AG10803 (cell line): ENCODE results near the gene PBXIP1.
"Not testable (repeated sequence)": the region's sequence is repeated elsewhere in the genome, so short reads cannot be mapped to it uniquely, and the experiment has no call there.

ENCODE experiments used
- DNase-seq: peaks from one replicate; pipeline ENCODE4 v3.0.0; 2010; ENCODE audit warnings: low read depth
- H3K4me3 ChIP-seq: 2 replicates; pipeline ENCODE4 v1.5.1; 2011; ENCODE audit warnings: mild to moderate bottlenecking, low read length, control low read depth
- TF ChIP-seq, protein P1 (sequence below): conservative IDR thresholded peaks from 2 replicates; pipeline ENCODE4 v1.5.1; 2011; ENCODE audit warnings: mild to moderate bottlenecking, low read length, control low read depth, inconsistent platforms

PBXIP1 gene

DNA sequence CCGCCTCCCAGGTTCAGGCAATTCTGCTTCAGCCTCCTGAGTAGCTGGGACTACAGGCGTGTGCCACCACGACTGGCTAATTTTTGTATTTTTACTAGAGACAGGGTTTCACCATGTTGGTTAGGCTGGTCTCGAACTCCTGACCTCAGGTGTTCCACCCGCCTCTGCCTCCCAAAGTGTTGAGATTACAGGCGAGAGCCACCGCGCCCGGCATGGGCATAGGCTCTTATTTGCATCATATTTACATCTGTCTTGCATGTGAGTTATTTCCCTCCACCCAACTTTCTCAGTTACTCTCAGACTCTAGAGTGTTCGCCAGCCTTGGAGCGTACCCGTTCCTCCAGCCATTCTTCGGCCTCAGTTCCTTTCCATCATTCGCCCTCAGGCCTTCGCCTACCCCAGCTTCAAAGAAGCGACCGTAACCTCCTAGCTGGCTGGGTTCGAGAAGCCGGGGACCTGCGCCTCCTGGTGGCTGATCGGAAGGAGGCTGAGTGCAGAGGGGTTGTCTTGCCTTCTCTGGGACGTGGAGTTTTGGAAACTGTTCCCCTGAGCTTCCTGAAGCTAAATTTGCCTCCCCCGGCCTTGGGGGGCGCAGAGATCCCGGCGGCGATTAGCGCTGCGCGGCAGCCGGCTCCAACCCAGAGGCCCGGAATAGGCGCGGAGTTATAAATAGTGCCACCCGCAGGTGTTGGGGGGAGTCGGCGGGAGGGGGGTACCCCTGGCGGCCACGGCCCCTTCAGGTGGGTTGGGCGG, 43.1 kb upstream of the PBXIP1 start:
- H3K4me3 ChIP-seq = peak overlapping the region; percentile 37
- TF ChIP-seq, protein P1, sequence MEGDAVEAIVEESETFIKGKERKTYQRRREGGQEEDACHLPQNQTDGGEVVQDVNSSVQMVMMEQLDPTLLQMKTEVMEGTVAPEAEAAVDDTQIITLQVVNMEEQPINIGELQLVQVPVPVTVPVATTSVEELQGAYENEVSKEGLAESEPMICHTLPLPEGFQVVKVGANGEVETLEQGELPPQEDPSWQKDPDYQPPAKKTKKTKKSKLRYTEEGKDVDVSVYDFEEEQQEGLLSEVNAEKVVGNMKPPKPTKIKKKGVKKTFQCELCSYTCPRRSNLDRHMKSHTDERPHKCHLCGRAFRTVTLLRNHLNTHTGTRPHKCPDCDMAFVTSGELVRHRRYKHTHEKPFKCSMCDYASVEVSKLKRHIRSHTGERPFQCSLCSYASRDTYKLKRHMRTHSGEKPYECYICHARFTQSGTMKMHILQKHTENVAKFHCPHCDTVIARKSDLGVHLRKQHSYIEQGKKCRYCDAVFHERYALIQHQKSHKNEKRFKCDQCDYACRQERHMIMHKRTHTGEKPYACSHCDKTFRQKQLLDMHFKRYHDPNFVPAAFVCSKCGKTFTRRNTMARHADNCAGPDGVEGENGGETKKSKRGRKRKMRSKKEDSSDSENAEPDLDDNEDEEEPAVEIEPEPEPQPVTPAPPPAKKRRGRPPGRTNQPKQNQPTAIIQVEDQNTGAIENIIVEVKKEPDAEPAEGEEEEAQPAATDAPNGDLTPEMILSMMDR = peak; percentile 89
- DNase-seq = peak; percentile 71

GRCh38 chr1:154998201-154998780, 42.4 kb upstream of the PBXIP1 start:
- no peak overlapping the region for H3K4me3 ChIP-seq
- TF ChIP-seq, protein P1 = 0 out of 2 replicates have a peak, but pooled peaks have one; percentile 15
- DNase-seq = no peak

DNA sequence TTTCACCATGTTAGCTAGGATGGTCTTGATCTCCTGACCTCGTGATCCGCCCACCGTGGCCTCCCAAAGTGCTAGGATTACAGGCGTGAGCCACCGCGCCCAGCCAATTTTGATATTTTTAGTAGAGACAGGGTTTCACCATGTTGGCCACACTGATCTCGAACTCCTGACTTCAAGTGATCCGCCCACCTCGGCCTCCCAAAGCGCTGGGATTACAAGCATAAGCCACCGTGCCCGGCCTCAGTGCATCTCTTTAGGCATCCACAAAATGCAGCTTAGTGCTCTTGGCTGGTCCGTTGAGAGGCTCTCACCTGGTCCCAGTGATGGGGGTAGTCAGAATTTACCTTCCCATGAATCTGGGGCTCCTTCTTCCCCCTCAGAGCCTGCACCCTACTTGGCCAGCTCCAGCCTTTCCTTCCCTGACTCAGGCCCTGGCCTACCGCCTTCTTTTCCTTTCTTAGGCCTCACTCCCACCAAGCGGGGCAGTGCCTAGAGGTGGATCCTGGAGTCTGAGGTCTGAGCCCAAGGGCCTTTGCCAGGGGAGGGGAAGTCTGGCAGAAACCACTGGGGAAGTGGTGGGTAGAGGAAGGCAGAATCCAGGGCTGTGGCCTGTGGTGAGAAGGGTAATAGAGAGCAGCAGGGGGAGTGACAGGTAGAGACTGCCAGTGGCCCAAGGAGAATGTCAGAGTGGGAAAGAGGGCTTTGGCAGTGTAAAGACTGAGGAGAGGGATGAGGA, 41.2 kb upstream of the PBXIP1 start:
- H3K4me3 ChIP-seq = no peak overlapping the region
- TF ChIP-seq, protein P1 = no peak
- DNase-seq = no peak

DNA sequence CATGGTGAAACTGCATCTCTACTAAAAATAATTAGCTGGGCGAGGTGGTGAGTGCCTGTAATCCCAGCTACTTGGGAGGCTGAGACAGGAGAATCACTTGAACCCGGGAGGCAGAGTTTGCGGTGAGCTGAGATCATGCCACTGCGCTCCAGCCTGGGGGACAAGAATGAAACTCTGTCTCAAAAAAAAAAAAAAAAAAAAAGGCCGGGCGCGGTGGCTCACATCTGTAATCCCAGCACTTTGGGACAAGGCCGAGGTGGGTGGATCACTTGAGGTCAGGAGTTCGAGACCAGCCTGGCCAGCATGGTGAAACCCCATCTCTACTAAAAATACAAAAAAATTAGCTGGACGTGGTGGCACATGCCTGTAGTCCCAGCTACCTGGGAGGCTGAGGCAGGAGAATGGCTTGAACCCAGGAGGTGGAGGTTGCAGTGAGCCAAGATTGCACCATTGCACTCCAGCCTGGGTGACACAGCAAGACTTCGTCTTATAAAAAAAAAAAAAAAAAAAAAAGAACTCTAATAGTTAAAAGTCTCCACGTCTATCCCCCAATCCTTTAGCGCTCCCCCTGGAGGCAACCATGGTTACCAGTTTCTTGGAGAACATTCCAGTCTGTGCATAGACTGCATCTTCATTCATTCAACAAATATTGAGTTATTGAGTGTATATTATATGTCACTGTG, 39.5 kb upstream of the PBXIP1 start:
- TF ChIP-seq, protein P1 = peak; percentile 62
- not testable (repeated sequence) for H3K4me3 ChIP-seq
- peak; percentile 87 for DNase-seq

DNA sequence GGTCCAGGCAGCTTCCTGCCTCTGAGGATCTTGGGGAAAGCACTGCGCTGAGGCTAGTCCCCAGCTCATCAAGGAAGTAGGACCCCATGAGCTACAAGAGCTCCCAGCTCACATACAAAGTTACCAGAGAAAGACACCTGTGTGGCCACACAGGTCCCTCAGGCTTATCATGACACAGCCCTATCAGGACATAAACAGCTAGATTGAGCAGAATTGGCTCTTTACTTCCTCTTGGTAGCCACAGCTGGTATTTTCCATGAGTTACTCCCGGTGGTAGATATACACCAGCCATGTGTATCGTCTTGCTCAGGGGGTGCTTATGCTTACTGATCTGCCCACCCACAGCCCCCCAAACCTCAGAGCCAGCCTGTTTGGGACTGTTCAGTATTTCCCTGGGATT, 38.7 kb upstream of the PBXIP1 start:
- TF ChIP-seq, protein P1 = no peak
- no peak for DNase-seq
- H3K4me3 ChIP-seq = no peak overlapping the region

DNA sequence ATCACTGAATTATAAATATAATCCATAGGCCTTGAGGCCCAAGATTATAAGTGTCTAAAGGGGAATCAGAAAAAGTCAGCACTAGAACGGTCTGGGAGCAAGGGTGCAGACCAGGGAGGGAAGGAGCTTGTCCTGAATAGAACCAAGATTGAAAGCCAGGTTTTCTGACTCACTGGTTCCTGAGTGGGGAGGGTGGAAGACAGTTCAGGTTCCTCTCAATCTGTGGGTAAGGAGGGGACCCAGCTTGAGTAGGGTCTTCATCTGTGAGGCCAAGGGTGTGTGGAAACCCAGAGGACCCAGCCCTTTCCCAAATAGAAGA, 38.3 kb upstream of the PBXIP1 start:
- H3K4me3 ChIP-seq = no peak overlapping the region
- TF ChIP-seq, protein P1 = no peak
- no peak for DNase-seq
